HEK293 (cell line): ENCODE measurements around the gene TRIM29.

Source experiments
- CTCF ChIA-PET: fragments of 350-600 bp; formaldehyde crosslinking; extraction: SDS; loops from one replicate; lab custom pipeline; 2021; ENCODE audit warnings: antibody characterized with exemption; lab: Yijun Ruan, JAX
- POLR2A ChIA-PET: fragments of 300-600 bp; formaldehyde crosslinking; extraction: SDS; loops from one replicate; lab custom pipeline; 2020; ENCODE audit warnings: antibody characterized with exemption, inconsistent platforms; lab: Yijun Ruan, JAX
- H3K27ac ChIP-seq: fragments of 200-500 bp; sonication (Bioruptor generic); 2 replicates; pipeline ENCODE4 v1.5.1; 2014; ENCODE audit warnings: low read depth, low read length, control low read depth, inconsistent platforms; ENCODE audit errors: extremely low read depth
- H3K36me3 ChIP-seq, 2 experiments: fragments of 200-500 bp in 1 of 2; sonication (Bioruptor generic) in 1 of 2; 1 replicate in 1 of 2; 2 replicates in 1 of 2; pipeline ENCODE4 v1.5.1; 2014 to 2017; ENCODE audit warnings: inconsistent platforms in 2 of 2, low read length in 2 of 2; ENCODE audit not compliant: control insufficient read depth in 2 of 2, insufficient read depth in 1 of 2
- H3K4me1 ChIP-seq: fragments of 200-500 bp; sonication (Bioruptor generic); 2 replicates; pipeline ENCODE4 v1.5.1; 2014; ENCODE audit warnings: mild to moderate bottlenecking, low read length, inconsistent platforms; ENCODE audit not compliant: control insufficient read depth, insufficient read depth
- H3K4me3 ChIP-seq: 2 replicates; pipeline ENCODE4 v1.5.1; 2011; ENCODE audit warnings: low read depth, mild to moderate bottlenecking, control low read depth, low read length, moderate library complexity
- H3K9me3 ChIP-seq: fragments of 200-500 bp; sonication (Bioruptor generic); 2 replicates; pipeline ENCODE4 v1.5.1; 2014; ENCODE audit warnings: low read depth, low read length, inconsistent platforms; ENCODE audit not compliant: control insufficient read depth, insufficient read depth
- ATF2 ChIP-seq: fragments of 450-650 bp; formaldehyde crosslinking; IDR thresholded peaks from 2 replicates; pipeline ENCODE4 v1.5.1; 2016; ENCODE audit warnings: missing biosample characterization, missing genetic modification characterization, low read depth
- EGR2 ChIP-seq: fragments of 450-650 bp; formaldehyde crosslinking; IDR thresholded peaks from 2 replicates; pipeline ENCODE4 v1.5.1; 2016; ENCODE audit warnings: low read depth, missing biosample characterization, missing genetic modification characterization
- PRDM1 ChIP-seq: fragments of 450-650 bp; formaldehyde crosslinking; IDR thresholded peaks from 2 replicates; pipeline ENCODE4; 2016; ENCODE audit warnings: missing biosample characterization, missing genetic modification characterization
- ZBTB1 ChIP-seq: fragments of 450-650 bp; formaldehyde crosslinking; IDR thresholded peaks from 2 replicates; pipeline ENCODE4 v1.5.1; 2016; ENCODE audit warnings: missing biosample characterization, missing genetic modification characterization
- ZBTB44 ChIP-seq: fragments of 450-650 bp; IDR thresholded peaks from 2 replicates; pipeline ENCODE4 v1.5.1; 2018; ENCODE audit warnings: missing biosample characterization, mild to moderate bottlenecking, missing genetic modification characterization
- ZFHX2 ChIP-seq: fragments of 450-650 bp; formaldehyde crosslinking; conservative IDR thresholded peaks from 2 replicates; pipeline ENCODE4 v1.5.1; 2016; ENCODE audit warnings: missing biosample characterization, missing genetic modification characterization
- ZNF146 ChIP-seq: fragments of 450-650 bp; formaldehyde crosslinking; IDR thresholded peaks from 2 replicates; pipeline ENCODE4 v1.5.1; 2016; ENCODE audit warnings: missing biosample characterization, missing genetic modification characterization
- ZNF169 ChIP-seq: fragments of 450-650 bp; formaldehyde crosslinking; IDR thresholded peaks from 2 replicates; pipeline ENCODE4 v1.5.1; 2016; ENCODE audit warnings: missing biosample characterization, missing genetic modification characterization
- ZNF174 ChIP-seq: fragments of 450-650 bp; formaldehyde crosslinking; IDR thresholded peaks from 2 replicates; pipeline ENCODE4 v1.5.0; 2017; ENCODE audit warnings: missing biosample characterization, mild to moderate bottlenecking, missing genetic modification characterization
- ZNF175 ChIP-seq: fragments of 450-650 bp; formaldehyde crosslinking; IDR thresholded peaks from 2 replicates; pipeline ENCODE4 v1.5.1; 2016; ENCODE audit warnings: missing biosample characterization, missing genetic modification characterization
- ZNF211 ChIP-seq: fragments of 450-650 bp; formaldehyde crosslinking; IDR thresholded peaks from 2 replicates; pipeline ENCODE4 v1.5.1; 2016; ENCODE audit warnings: low read depth, missing biosample characterization, missing genetic modification characterization
- ZNF221 ChIP-seq: fragments of 450-650 bp; formaldehyde crosslinking; IDR thresholded peaks from 2 replicates; pipeline ENCODE4 v1.5.1; 2017; ENCODE audit warnings: missing biosample characterization, missing genetic modification characterization, borderline replicate concordance
- ZNF24 ChIP-seq: fragments of 450-650 bp; formaldehyde crosslinking; IDR thresholded peaks from 2 replicates; pipeline ENCODE4 v1.5.1; 2016; ENCODE audit warnings: missing biosample characterization, missing genetic modification characterization
- ZNF292 ChIP-seq: fragments of 450-650 bp; formaldehyde crosslinking; IDR thresholded peaks from 2 replicates; pipeline ENCODE4 v1.5.1; 2016; ENCODE audit warnings: low read depth, missing biosample characterization, missing genetic modification characterization, borderline replicate concordance
- ZNF600 ChIP-seq: fragments of 450-650 bp; formaldehyde crosslinking; IDR thresholded peaks from 2 replicates; pipeline ENCODE4 v1.5.1; 2016; ENCODE audit warnings: missing biosample characterization, missing genetic modification characterization
- ZNF658 ChIP-seq: fragments of 450-650 bp; formaldehyde crosslinking; IDR thresholded peaks from 2 replicates; pipeline ENCODE4; 2016; ENCODE audit warnings: missing biosample characterization, missing genetic modification characterization
- ZNF76 ChIP-seq: fragments of 450-650 bp; formaldehyde crosslinking; IDR thresholded peaks from 2 replicates; pipeline ENCODE4; 2016; ENCODE audit warnings: low read depth, missing biosample characterization, missing genetic modification characterization, borderline replicate concordance
- ZSCAN16 ChIP-seq: fragments of 450-650 bp; formaldehyde crosslinking; IDR thresholded peaks from 2 replicates; pipeline ENCODE4 v1.5.1; 2016; ENCODE audit warnings: missing biosample characterization, missing genetic modification characterization
- TF ChIP-seq, protein P1 (sequence below): fragments of 450-650 bp; formaldehyde crosslinking; optimal IDR thresholded peaks from 2 replicates; pipeline ENCODE3; 2016; ENCODE audit warnings: missing biosample characterization, mild to moderate bottlenecking, missing genetic modification characterization

Gene TRIM29

DNA sequence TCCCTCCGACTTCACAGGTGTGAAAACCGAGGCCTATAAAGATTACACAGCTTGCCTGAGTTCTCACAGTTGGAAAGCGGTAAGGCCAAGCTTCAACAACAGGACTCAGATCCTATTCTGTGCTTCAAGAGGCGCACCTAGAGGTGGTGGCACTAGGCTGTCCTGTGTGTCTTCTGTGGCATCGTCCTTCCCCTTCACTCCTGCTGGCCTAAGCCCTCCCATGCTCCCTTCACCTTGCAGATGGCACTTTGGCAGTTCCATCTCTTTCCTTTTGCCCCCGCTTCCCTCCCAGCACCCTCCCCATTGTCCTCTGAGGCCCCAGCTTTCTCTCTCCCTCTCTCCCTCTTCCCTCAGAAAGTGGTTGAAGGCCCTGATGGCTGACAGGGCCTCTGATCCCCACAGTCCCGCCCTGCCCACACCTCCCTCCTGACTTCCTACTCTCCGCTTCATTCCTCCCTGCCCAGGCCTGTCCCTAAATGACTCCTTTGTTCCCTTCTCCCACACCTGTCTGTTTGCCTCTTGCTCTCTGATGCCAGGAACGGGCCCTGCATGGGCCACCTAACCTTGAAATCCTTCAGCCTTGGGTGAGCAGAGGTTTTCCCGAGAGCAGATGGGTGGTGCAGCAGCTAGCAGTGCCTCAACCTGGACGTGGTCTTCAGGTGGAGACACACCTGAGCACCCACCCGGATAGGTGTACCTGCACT, 5.8 kb downstream of the TRIM29 start:
- Histone ChIP-seq H3K4me3 (no peak overlapping the region), H3K4me1 (no peaks in the 10 kb centered on the region), H3K36me3 (no peaks in the 10 kb centered on the region), H3K9me3 (no peaks in the 10 kb centered on the region), H3K27ac (no peak overlapping the region)
- CTCF ChIA-PET, result interaction anchor here (0.6 kb wide), 1 partner anchor 458 kb away, joined by 5 read pairs; no protein-coding TSS in a partner anchor
- no peak for TF ChIP-seq ZNF169 (tag by site-specific recombination)
- no peak for TF ChIP-seq ZNF600
- peak; percentile 24; the same call in 1 of the 2 replicates for TF ChIP-seq ZFHX2 (tag by site-specific recombination)
- TF ChIP-seq EGR2 (tag by site-specific recombination), result peak; percentile 28; the same call in 1 of the 2 replicates
- POLR2A ChIA-PET, result no interaction called here

GRCh38 chr11:120130991-120131760, 6.7 kb downstream of the TRIM29 start:
- Histone ChIP-seq H3K27ac (no peak overlapping the region), H3K4me1 (no peaks in the 10 kb centered on the region), H3K4me3 (no peak overlapping the region), H3K36me3 (no peaks in the 10 kb centered on the region), H3K9me3 (no peaks in the 10 kb centered on the region)
- TF ChIP-seq ZNF76 (tag by site-specific recombination), result no peak
- ChIA-PET POLR2A (no interaction called here), CTCF (interaction anchor here (0.6 kb wide), 1 partner anchor 458 kb away, joined by 5 read pairs; no protein-coding TSS in a partner anchor)

DNA sequence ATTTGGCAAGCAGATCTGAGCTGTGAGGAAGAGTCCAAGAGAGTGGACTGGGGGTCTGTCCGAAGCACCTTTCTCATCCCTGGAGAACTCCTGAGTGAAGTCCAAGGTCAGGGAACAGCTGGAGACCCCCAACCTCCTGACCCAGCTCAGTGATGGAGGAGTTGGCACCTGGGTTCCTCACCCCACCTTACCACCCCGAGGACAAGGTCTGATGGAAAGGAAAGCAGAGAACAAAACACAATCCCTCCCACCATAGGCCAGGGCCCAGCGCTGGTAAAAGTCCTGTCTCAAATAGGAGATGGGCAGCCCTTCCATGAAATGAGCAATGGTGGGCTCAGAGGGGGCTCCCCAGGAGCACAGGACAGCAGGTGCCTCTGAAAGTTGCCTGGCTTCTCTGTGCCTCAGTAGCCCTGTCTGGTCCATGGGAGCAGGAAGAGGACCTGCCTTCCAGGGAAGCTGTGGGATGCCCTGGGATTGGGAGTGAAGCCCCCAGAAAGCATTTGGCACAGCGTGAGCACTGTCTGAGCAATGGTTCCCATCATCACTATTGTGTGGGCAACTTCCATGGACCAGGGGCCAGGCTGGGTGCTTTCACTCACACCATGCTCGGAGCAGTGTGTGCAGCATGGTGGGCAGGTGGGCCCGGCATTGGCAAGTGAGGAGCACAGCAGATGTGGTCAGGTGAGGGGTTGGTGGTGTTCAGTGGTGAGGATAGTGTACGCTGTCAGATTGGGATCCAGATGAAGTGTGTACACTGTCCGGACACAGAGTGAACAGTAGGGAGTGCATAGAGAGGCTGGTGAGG, 7.5 kb downstream of the TRIM29 start:
- Histone ChIP-seq H3K36me3 (no peaks in the 10 kb centered on the region), H3K4me3 (no peak overlapping the region), H3K9me3 (no peaks in the 10 kb centered on the region), H3K4me1 (no peaks in the 10 kb centered on the region), H3K27ac (no peak overlapping the region)
- ChIA-PET CTCF (interaction anchor here (0.6 to 1.0 kb wide), 2 partner anchors 39 to 295 kb away, joined by 4 read pairs; no protein-coding TSS in a partner anchor), POLR2A (no interaction called here)
- no peak for TF ChIP-seq ZSCAN16 (tag by site-specific recombination)
- no peak for TF ChIP-seq ZNF658 (tag by site-specific recombination)
- TF ChIP-seq ZNF292 (tag by site-specific recombination), result no peak
- no peak for TF ChIP-seq ZNF174 (tag by site-specific recombination)
- no peak for TF ChIP-seq ZNF24 (tag by site-specific recombination)
- TF ChIP-seq ZNF211, result no peak
- no peak for TF ChIP-seq ZBTB1 (tag by site-specific recombination)
- no peak for TF ChIP-seq ZNF146 (tag by site-specific recombination)
- TF ChIP-seq, protein P1, sequence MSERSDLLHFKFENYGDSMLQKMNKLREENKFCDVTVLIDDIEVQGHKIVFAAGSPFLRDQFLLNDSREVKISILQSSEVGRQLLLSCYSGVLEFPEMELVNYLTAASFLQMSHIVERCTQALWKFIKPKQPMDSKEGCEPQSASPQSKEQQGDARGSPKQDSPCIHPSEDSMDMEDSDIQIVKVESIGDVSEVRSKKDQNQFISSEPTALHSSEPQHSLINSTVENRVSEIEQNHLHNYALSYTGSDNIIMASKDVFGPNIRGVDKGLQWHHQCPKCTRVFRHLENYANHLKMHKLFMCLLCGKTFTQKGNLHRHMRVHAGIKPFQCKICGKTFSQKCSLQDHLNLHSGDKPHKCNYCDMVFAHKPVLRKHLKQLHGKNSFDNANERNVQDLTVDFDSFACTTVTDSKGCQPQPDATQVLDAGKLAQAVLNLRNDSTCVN (tag by site-specific recombination), result no peak
- no peak for TF ChIP-seq ZNF175 (tag by site-specific recombination)
- TF ChIP-seq ATF2 (tag by site-specific recombination), result no peak
- TF ChIP-seq PRDM1, result no peak
- TF ChIP-seq ZNF221 (tag by site-specific recombination), result no peak
- TF ChIP-seq ZBTB44 (tag by site-specific recombination), result no peak
